GM04503 (cell line): ENCODE measurements around the gene MESP2.

Experiments
- DNase-seq: peaks from one replicate; pipeline ENCODE4 v3.0.0-alpha.2; 2012; ENCODE audit warnings: low read depth

The MESP2 gene

DNA sequence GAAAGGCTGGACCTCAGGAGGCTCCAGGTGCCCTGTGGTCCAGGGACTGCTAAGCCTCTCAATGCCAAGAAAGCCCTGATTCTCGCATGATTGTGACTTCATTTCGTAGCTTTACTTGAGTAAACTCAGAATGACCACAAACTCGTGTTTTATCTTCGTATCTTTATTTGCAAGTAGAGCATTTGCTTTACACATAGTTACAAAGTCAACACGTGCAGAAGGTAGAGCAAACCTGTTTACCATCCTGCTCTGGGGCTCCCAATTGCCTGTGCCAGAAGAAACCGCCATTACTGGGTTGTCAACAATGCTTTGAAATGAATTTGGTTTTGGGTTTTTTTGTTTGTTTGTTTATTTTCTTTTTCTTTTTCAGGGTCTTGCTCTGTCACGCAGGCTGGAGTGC lies 19.2 kb upstream of the MESP2 start:
- DNase-seq, result no peak

DNA sequence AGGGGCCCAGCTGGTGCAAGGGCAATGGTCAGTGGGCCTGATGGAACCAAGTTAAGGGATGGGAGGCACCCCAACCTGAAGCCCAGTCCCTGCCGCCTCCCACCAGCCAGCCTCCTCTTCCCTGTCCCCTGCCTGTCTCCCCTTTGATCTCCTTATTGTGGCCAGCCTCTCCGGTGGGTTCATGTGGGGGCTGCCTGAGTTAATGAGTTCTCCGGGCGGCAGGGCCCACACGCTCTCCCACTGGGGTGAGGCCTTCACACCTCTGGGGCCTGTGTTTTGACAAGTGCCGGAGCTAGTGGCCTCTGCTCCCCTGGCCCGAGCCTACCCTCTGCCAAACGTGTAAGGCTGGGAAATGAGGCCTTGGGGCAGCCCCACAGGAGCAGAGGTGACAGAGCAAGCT lies 17.8 kb upstream of the MESP2 start:
- no peak for DNase-seq

DNA sequence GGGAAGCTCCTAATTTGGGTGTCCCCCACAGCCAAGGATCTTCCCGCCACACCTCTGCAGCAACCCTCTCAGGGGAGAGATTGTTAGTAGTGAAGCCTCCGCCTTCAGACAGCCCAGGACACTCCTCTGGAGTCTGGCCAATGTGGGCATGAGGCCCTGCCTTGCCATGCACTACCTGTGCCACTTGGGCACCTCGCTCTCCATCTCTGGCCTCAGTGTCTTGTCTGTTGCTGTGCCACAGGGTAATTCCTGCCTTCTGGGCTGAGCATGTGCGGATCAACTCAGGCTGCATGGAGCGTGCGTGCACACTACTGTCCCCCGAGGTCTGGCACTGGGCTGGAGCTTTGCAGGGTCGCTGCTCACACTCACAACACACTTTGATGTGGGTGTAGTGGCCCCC lies 17.2 kb upstream of the MESP2 start:
- DNase-seq, result no peak

DNA sequence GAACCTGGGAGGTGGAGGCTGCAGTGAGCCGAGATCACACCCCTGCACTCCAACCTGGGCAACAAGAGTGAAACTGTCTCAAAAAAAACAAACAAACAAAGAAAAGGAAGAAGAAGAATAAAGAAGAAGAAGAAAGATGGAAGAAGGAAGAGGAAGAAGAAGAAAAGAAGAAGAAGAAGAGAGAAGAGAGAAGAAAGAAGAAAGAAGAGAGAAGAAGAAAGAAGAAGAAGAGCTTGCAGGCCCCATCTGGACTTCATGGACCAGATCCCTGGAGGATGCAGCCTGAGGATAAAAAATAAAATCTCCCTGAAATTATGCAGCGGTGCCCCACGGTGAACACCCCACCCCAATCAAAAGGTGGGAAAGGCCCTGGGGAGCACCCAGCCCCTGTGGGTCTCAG lies 16.3 kb upstream of the MESP2 start:
- no peak for DNase-seq

DNA sequence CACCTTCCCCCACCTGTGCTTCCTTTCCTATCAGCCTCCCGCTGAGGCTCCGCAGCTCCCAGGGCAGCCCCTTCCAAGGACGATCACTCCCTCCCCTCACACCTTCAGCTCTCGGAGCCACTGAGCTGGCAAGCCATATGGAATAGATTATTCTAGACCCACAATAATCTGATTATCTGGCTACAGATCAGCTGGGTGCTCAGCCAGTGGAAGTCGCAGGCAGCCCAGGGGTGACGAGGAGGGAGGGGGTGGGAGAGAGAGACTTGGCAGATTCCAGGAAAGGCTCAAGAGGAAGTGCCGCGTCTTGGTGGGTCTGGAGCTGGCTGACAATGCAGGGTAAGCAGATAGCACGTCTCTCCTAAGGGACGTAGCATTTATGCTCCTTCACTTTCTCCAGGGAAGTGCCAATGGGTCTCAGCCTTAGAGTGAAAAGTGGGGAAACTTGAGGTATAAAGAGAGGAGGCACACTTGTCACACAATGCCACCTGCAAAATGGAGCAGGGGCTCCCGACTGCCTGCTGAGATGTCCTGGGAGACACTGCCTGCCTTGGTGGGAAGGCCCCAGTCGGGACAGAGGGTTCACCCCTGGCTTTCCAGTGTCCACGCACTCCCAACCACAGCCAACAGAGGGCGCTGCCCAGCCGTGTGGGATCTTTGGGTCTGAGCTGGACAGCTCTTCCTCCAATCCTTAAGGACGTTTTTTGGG lies 15.7 kb upstream of the MESP2 start:
- DNase-seq, result no peak

DNA sequence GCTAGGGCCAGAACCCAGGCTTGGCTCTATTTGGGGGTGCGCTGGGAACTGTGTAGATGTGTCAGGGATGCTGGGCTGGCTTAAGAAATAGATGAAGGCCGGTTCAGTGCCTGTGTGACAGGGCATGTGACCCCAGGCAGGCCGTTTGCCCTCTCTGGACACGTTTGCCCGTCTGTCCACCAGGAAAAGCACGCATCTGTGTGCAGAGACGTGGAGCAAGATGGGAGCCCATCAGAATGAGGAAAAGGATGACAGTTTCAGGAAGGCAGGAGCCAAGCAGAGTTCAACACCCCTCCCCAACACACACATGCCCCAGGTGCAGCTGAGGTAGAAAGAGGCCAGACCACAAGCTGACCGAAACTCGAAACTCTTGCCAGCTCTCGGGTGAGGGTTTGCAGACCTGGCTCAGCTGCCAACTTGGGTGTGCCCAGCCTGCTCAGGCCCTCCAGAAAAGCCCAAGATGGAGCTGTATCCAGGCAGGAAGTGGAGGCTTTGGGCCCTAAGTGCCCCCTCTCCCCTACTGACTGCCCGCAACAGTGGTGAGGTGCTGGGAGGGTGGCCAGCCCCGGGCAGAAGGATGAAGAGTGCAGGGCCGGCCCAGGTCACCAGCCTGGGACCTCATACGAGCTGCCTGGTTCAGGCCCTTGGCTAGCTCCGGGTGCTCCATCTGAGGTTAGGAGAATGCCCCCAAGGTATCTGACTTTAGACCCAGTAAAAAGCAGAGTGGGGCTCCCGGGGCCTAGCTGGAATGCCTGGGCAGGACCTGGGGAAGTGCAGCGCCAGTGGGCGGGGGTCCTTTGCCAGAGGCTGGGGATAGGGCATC lies 14.9 kb upstream of the MESP2 start:
- DNase-seq, result no peak

DNA sequence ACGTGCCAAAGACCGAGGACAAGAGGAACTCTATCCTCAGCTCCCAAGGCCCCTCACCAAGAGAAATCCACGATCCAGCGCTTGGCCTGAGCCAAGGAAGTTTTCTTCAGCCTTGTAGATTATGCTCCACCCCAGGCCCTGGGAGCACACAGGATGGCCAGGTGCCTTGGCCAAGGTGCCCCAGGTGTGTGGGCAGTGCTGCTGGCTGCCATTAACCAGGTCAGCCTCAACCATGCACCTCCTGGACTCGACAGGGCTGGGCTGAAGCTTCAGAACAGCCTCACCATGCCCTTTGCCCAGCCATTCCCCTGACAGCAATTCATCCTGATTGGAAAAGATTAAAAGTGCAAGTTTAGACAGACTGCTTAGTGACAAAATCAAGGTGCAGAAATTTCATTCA lies 14.2 kb upstream of the MESP2 start:
- no peak for DNase-seq

DNA sequence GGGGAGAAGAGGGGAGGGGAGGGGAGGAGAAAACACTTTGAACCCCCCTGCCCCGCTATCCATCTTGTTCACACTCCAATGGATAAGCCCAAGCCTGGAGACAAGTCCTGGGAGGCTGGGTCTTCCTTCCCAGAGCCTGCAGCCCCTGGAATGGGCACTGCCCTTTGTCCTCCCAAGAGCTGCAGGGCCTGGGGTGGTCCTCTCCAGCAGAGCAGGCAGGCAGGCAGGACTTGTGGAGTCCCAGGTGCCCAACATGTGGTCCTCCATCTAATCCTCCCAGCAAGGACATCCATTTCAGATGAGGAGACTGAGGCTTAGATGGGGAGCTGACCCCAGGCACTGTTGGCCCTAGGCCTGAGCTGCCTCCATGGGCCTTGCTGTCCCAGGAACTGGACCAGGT lies 10.4 kb upstream of the MESP2 start:
- no peak for DNase-seq

DNA sequence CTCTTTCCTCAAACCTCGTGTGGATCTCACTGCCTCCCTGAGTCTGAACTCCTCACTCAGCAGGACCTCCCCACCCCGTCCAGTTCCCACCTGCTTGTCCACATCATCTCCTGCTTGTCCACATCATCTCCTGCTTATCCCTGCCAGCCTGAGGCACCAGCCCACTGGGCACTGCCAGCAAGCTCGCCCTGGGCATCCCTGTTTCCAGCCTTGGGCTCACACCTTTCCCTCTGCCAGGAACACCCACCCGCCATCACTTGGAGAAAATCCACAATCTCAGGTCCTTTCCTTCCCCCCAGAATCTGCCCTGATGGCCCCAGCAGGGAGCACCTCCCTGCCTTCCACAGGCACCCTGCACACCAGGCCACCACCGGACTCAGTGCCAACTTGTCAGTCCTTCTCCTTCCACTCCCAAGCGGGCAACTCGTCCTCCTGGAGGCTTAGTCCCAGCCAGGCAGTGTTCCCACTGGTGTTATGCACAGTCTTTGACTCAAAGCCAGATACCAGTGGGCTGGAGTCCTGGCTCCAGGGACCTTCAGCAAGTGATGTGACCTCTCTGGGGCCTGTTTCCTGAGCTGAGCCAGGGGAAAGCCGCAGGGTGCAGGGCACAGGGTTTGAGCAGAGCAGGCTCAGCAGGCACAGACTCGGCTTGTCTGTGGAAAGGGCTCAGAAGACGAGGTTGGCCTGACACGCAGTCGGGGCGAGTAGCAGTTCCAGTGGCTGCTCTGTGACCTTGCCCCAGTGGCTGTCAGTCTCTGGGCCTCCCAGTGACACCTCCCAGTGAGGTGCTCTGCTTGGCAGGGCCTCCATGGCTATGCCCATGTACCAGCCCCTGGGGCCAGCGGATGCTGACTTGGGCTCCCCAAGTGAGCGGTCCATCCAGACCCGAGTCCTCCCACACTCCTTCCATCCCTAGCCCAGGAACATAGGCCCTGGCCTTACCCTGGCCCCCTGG lies 9.5 kb upstream of the MESP2 start:
- DNase-seq, result no peak

DNA sequence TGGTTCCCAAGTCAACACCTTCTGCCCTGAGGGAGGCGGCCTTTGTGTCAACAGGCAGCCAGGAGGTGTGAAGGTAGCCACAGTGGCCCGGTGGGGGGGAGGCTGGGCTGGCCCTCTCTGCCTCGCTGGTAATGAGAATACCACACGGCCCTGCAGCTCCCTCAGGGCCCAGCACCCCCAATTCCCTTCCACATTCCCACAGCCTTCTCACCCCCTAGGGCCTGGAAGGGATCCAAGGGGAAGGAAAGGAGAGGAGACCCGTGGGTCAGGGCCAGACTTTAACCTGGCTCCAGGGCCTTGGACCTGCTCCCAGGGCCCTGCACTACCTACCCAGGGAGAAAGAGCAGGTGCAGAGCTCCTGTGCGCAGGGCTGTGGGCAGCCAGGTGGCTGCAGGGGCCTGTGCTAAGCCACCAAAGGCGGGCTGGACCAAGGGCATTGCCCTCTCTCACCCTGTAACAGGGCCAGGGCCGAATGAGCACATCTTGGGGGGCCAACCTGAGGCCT lies 8.7 kb upstream of the MESP2 start:
- no peak for DNase-seq

DNA sequence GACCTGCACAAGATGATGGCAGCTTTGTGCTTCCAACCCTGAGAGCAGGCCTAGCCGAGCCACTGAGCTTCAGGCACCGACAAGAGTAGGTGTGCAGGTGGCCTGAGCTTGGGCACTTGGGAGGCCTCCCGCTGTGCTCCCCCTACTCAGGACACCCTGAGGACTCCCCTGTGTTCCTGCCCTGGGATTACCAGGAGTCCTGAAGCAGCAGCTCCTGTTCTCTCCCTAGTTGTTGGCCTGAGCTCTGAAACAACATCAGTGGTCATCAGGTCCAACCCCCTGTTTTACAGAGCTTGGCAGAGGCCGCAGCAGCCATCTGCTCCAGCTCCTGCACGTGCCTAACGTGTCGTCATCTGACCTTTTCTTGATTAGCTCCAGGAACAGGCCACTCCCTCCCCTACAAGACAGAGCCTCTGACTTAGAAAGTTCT lies 8.0 kb upstream of the MESP2 start:
- peak; percentile 31 for DNase-seq

DNA sequence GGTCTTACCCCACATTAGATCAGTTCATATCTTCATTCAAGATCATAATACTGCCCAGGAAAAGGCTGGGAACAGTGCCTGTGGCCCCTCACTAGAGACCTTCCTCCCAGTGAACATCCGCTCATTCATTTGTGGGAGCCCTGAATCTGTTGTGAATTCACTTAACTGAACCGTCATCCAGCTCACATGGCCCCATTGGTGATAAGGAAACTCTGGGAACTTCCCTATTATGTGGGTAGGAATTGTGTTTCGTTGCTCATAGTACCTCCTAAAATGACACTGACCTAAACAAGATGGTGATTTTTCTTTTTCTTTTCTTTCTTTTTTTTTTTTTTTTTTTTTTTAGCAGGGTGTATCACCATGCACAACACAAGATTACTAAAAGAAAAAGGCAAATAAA lies 6.8 kb upstream of the MESP2 start:
- DNase-seq, result no peak

DNA sequence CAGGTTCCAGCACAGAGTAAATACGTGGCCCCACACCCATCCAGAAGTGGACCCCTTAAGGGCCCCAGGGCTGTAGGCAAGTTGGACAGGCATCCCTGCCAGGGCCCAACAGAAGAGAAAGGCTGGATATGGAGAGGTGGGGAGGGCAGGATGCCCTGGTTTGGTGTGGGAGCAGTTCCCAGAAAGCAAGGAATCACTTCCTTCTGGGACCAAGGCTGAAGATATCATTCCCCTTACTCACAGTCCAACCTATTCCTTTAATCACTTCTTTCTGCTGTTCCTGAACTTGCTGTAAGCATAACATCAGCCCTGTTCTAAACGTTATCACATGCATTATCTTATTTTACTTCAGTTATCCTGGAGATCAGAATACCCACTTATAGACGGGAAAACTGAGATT lies 6.1 kb upstream of the MESP2 start:
- DNase-seq, result no peak

DNA sequence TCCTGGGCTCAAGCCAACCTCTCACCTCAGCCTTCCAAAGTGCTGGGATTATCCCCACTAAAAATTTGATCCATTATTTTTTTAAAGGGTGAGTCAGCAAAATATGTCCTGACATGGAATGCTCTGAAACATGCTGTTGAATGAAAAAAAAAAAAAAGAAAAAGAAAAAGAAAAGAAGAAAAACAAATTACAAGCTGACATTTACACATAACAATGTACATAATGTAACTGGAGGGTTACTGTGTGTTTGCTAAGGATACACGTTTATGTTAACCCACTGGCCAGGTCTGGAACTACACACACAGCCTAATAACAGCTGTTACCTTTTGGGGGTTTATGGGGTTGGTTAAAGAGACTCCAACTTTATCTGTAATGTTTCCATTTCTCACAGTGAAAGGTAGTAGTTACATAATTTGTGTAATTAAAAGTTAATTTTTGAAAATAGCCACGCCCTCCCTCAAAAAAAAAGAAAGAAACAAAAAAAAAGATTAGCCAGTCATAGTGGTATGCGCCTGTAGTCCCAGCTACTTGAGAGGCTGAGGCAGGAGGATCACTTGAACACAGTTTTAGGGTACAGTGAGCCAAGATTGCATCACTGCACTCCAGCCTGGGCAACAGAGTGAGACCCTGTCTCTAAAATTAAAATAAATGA lies 3.1 kb upstream of the MESP2 start:
- DNase-seq, result no peak

DNA sequence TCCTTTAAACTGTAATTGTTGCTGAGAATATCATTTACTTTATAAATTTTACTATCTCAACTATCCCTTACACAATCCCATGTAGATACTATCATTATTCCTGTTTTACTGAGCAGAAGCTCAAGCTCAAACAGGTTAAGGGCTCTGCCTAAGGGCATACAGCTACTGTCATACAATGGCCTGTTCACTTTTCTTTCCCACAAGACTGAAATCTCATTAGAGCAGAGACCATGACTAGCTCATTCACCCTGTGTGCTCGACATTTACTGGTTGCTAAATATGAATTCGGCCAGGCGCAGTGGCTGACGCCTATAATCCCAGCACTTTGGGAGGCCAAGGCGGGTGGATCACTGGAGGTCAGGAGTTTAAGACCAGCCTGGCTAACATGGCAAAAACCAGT lies 1.6 kb upstream of the MESP2 start:
- DNase-seq, result no peak

DNA sequence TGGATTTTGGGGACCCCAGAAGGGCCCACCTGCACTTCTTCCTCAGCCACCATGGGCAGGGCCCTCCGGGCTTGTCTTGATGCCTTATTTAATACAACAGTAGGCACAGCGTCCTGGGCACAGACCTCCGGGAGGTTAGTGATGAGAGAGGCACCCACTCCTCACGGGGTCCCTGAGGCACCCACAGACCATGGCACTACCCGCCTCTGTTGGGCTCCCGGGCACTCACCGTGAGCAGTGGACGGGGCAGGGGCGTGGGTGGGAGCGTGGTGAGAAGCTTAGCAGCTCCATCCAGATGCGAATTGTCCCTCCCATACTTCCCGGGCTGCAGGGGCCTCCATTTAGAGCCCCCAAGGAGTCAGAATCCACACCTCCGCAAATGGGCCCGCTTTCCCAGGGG lies 317 bp upstream of the MESP2 start:
- DNase-seq, result no peak

DNA sequence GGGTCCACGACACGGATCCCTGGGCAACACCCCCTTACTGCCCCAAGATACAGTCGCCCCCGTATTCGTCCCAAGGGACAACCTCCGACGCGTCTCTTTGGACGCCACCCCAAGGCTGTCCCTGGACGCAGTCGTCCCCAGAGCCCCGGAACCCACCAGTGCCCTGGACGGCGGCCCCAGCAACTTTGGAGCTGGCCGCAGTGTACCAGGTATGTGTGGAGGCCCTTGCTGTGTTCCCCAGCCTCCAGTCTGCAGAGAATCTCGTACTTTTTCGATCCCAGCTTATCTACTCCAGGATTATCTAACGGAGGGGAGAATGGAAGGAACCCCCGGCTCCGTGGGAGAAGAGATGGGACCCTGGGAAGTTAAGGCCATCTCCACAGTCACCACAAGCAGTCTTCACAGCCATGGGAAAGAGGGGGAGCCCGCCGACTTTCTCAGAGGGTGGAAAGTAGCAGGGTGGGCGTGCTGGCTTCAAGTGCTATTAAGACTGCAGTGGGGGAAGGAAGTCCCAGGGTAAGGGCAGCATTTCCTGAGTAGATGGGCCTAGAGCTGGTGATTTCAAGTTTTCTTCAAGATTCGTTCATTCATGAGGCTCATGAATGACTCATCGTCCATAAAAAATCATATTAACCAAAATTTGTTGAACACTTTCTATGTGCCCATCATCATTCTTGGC lies 1.1 kb downstream of the MESP2 start:
- no peak for DNase-seq

DNA sequence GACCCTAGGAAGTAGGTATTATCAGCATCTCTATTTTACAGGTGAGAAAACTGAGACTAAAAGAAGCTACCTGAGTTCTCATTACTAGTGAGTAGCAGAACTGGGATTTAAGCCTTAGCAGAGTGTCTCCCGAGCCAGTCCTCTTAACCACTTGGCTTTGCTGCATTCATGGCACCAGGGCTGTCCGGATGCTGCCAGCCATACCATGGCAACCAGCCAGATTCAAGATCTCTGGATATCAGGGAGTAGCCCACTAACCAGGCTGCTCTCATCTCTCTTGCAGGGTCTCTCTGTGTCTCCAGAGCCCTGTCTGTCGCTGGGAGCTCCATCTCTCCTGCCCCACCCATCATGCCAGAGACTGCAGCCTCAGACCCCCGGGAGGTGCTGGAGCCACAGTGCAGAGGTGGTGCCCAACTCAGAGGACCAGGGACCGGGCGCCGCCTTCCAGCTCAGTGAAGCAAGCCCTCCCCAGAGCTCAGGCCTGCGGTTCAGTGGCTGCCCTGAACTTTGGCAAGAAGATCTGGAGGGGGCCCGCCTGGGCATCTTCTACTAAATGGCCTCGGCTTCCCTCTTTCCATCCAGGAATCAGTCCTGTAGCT lies 1.7 kb downstream of the MESP2 start:
- DNase-seq, result no peak

DNA sequence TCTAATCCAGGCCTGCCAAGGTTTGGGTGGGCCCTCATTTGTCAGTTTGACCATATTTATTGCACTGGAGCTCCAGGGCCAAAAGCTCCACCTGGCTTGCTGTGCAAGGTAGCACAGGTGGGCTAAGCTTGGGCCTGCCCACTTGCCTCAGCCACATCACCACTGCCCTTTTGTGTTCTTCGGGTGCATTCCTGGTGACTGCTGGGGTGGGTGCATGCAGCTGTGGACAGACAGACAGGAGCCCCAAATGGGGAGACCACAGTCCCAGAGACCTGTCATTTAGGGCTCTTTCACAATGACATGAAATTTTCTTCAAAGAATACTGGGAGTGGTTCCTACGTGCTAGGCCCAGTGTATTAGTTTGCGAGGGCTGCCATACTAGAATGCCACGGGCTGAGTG lies 2.7 kb downstream of the MESP2 start:
- no peak for DNase-seq

DNA sequence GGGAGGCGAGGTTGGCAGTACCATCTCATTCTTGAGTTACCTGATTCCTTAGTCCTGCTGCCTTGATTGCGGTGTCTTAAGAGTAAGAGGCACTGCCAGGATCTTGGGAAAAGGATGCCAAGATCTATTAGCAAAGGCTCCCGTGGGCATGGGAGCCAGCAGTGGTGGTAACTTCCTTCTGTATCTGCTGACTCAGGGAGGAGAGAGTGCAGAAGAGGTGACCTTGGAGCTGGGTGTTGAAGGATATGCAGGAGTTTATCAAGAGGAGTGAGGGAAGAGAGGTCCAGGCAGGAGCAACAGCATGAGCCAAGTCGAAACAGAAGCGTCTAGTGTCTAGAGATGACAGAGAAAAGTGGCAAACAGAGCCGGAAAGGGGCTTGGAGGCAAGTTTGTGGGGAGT lies 4.5 kb downstream of the MESP2 start:
- DNase-seq, result no peak

DNA sequence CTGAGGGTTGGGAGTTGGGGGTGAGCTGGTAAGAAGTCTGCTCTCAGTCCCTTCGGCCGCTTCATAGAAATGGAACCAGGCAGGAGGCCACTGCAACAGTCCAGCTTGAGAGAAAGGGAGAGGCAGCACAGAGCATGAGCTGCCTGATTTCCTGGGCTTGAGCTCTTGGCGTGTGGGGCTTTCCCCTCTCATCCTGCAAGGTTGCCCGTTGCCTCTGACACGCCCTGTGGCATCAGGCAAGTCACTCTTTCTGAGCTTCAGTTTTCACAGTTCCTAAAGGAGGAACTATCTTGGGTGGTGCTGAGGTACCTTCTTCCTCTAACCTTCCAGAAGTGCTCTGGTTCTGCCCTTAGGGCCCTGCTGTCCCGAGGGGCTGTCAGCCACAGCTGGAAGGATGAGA lies 4.9 kb downstream of the MESP2 start:
- DNase-seq, result no peak
